GM19372 (cell line): Measurements from ENCODE around the gene REC114.
"Not testable (repeated sequence)": the region's sequence is repeated elsewhere in the genome, so short reads cannot be mapped to it uniquely, and the experiment has no call there.

ENCODE experiments used
- ATAC-seq: cut with Tn5 transposase; IDR thresholded peaks from one replicate; pipeline ENCODE4 v1.9.1; 2021; ENCODE audit warnings: mild to moderate bottlenecking, low read depth, moderate library complexity; ENCODE audit not compliant: unreplicated experiment

The REC114 gene, protein sequence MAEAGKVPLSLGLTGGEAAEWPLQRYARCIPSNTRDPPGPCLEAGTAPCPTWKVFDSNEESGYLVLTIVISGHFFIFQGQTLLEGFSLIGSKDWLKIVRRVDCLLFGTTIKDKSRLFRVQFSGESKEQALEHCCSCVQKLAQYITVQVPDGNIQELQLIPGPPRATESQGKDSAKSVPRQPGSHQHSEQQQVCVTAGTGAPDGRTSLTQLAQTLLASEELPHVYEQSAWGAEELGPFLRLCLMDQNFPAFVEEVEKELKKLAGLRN

DNA sequence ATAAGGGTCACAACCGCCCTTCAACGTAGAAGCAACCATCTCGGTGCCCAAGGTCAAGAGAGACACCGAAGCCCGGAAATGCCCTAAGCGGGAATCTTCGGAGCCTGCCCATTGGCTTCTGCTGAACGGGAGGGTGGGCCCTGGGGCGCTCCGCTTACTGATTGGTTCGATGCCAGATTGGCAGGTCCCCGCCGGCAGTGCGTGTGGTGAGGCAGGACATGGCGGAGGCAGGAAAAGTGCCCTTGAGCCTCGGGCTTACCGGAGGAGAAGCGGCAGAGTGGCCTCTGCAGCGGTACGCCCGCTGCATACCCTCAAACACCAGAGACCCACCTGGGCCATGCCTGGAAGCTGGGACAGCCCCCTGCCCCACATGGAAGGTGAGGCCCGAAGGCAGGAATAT lies at the start of gene REC114:
TSS of gene REC114 (plus strand) at position 197 of the 400 bp plus-strand sequence. CDS start at position 219, 22 bp downstream.
- no peak for ATAC-seq

DNA sequence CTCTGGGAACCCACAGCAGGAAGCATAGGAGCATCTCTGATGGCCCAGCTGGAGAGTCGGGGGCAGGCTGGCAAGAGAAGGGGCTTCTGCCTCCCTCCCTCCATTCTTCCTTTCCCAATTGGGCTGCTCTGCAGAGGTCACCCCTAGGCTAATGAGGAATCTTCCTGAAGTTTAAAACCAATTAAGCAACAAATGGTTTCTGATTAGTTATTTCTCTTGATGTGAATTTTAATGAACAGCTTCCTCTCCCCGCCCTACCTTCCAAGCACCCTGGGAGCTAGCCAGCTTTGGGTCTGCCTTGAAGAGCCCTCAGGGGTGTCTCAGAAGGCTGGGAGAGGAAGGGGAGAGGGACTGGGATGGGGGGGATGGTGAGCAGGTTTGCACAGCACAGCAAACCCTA lies 49.6 kb upstream of the REC114 start:
- no peak for ATAC-seq

DNA sequence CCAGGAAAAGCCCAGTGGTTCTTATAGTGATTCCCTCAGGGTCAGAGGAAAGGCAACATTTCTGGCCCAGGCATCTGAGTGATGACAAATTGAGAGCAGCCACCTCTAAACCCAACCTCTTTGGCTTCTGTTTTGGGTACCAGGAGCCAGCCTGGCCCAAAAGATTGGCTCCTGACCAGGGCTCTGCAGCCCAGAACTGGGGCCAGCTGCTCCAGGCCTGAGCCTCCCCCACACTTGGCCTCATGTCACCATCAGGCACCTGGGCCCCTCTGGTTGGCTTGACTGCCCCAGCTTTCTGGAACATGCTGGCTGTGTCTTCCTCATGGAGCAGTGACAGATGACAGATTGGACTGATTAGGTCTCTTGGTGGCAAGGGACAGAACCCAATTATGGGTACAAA lies 48.2 kb upstream of the REC114 start:
- ATAC-seq = no peak

DNA sequence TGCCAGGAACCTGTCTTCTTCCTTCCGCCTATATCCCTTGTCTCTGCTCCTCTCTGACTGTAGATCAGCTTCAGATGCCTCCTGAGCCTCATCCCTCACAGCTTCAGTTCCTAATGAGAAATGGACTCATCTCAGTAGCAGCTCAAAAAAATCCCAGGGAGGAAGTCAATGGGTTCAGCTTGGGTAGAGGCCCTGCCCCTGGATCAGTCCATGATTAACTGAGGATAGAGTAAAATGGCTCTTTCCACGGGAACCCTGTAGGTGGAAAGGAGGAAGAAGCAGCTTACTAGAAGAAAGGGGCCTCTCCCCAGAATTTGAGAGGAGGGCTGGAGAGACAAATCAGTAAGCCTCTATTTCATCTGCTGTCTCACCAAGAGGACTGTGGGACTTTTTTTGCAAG lies 47.3 kb upstream of the REC114 start:
- no peak for ATAC-seq

DNA sequence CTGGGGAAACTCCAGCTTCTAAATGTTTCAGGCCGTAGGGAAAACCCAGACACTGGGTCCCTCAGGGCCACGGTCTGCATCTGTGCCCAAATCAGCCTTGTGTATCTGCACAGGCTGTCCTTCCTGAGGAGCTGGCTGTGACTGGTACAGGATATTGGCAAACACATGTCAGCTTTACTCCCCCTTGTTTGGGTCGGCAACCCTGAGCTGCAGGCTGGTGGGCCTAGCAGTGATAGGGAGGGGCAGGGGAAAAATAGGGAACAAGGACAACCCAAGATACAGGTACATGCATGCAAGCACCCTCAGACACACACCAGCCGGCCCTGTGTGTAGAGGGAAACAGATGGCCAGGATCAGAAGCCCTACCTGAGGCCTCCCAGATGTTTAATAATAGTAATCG lies 45.5 kb upstream of the REC114 start:
- ATAC-seq = no peak

DNA sequence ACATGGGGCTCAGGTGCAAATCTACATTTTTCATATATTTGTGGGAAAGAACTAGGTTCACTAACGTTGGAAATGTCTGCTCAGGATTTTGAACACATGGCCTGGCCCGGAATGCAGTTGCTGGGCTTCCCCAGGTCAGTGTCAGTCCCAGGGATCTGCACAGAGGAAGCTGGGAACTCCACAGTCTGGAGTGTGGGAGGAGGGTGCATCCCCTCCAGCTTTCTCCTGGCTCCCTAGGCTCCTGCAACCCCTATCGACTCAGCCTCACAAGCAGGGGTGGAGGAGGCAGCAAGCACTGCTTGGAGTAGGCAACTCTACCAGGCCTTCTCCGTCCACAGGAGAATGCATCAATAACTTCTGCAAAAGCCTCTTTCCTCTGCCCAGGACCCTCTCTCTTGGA lies 44.1 kb upstream of the REC114 start:
- ATAC-seq = no peak

DNA sequence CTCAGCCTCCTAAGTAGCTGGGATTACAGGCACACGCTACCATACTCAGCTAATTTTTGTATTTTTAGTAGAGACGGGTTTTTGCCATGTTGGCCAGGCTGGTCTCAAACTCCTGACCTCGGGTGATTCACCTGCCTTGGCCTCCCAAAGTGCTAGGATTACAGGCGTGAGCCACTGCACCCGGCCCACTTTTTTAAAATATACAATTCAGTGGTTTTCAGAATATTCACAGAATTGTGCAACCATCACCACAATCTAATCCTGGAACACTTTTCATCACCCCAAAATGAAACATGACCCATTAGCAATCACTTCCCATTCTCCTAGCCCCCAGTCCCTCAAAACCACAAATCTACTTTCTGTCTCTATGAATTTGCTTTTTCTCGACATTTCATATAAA lies 42.7 kb upstream of the REC114 start:
- ATAC-seq = not testable (repeated sequence)

DNA sequence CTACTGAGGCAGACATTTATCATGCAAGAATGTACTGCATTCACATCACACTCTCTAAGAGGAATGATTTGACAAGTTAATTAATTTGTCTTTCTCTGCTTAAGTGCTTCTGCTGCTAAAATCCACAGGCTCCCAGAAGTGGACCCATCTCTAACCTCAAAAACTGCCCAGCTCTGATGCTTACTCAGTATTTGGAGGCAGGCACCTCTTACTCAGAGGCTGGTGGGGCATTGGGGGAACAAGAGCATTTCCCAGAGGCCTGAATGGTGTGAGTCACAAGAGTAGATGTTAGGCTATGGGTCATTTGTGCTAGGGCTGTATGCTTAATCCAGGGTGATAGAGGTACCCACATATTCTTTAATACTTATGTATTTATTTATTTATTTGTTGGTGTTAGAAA lies 39.8 kb upstream of the REC114 start:
- no peak for ATAC-seq

DNA sequence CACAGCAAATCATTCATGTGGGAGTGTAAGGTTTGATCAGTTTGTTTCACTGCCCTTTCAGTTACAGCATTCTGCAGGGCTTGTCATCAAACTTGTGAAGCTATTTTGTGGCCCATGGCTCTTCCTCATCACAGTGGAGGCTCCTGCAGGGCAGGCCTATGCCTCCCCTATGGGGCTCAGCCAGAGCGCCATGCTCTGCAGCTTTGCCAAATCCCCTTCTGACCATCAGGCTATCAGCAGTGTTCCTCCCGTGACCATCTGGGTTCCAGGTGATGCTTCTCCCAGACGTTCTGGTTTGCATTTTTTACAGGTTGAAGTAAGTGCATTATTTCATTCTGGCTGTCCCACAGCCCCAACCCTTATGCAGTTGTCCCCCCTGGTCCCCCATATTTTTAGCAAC lies 28.1 kb upstream of the REC114 start:
- ATAC-seq = no peak

DNA sequence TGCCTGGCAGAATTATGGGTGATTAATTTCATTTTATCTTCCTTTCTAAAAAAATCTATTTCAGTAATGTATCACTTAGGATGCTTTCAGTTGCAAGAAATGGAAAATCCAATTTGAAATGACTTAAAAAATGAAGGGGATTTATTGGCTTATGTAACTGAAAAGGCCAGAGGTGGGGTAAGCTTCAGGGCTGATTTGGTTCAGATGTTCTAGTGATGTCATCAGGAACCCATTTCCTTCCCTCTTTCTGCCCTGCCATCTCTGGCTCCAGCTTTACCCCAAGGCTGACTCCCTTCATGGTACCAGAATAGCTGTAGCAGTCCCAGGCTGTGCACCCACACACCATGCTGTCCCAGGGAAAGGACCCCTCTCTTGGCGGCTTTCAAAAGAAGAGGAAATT lies 18.5 kb upstream of the REC114 start:
- ATAC-seq = no peak

DNA sequence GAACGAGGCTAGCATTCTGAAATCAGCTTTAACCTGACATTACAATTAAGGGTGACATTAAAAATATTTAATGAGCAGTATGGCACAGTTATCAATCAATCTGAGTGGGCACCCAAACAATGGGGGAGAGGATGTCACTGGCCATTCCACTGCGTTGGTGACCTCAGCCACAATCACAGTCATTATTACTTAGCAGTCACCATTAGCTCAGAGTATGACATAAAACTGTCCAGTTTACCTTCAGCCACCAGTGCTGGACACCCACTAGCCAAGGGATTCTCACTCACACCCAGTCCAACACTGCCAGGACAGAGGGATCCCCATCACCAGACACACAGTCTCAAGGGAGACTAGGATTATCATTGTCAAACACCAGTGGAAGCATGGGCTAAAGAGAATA lies 17.5 kb upstream of the REC114 start:
- ATAC-seq = no peak

DNA sequence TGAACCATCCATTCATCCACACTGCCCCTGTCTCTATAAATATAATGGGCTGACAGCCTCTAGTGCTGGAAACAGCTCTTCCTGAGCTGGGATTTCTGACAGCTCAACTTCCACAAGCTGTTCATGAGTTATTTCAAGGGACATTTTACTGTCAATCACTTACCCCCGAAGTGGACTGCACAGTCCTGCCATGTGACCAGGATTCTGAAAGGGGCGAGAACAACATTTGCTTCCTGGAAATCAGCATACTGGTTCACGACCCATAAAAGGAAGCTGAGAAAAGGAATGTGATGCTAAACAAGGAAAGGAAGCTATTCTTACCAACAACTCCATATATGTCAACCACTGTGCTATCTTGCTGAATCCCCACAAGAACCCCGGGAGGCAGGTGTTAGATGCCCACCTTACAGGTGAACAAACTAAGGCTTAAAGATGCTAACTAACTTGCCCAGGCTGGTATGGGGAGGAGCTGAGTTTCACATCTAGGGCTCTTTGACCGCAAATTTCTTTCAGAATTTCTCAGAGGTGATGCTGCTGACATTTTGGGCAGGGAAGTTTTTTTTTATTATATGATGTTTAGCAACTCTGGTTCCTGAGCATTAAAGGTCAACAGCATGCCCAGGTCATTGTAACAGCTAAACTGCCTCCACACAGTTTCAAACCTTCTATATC lies 16.5 kb upstream of the REC114 start:
- ATAC-seq = no peak

DNA sequence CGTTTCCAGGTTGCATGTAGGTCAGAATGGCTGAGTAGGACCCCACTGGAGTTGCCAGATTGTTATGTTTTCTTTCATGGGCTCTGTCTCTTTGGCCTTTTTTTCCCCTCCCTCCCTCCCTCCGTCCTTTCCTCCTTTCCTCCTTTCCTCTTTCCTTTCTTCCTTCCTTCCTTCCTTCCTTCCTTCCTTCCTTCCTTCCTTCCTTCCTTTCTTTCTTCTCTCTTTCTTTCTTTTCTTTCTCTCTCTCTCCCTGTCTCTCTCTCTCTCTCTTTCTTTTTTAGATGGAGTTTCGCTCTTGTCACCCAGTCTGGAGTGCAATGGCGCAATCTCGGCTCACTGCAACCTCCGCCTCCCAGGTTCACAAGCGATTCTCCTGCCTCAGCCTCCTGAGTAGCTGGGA lies 11.6 kb upstream of the REC114 start:
- ATAC-seq = not testable (repeated sequence)

DNA sequence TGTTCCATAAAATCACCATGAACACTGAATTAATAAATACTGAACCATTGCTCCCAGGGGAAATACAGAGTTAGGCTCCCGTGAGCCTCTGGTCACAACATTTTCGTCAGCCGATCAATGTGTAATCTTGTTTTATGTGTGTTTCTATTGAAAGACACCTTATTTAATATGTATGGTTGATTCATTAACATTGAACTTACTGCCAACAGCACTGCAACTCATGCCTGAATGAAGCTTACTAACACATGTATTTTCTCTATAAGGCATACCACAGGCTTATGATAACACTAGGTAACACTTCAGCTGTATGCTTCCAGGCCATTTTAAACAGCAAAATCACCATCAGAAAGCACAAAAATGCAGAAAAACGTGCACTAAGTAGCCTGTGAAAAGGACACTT lies 9.1 kb upstream of the REC114 start:
- ATAC-seq = no peak

DNA sequence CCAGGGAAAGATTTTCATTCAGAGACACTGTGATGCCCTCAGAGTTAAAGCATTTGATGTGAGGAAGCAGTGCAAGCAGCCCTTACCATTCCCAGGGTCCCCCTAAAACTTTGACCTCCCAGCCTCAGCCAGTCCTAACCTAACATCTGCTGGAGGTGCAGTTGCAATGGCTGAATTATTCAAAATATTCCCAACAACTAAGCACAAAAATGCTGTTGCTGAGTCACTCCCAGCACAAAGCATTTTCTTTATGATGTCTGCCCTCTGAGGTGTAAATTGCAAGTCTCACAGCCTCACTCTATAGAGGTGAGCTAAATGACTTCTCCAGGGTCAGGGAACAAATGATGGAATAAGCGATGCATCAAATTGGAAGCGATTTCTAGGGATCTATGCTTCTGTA lies 6.4 kb upstream of the REC114 start:
- ATAC-seq = no peak

DNA sequence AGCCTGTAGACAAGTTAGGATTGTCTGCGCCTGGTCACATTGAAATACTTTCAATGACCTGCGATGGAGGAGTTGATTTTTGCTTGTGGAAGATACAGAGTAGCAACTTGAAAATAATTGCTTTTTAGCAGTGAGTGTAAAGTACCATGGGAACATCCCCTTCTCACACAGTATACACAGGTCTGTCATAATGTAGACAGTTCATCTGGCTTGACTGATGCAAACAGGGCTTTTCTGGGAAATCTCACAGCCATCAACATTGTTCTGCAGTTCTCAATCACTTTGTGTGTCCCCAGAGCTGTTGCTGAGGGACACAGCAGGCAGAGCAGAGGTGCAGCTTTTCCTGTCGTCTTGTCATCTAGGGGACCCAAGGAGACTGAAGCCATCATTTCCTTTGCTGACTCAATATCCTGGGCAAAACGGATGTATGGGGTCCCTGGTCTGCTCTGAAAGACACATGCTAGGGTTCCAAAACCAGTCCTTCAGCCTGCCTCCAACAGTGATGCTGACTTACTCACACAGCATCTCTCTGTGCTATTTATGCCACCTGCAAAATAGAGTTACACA lies 5.3 kb upstream of the REC114 start:
- ATAC-seq = no peak

DNA sequence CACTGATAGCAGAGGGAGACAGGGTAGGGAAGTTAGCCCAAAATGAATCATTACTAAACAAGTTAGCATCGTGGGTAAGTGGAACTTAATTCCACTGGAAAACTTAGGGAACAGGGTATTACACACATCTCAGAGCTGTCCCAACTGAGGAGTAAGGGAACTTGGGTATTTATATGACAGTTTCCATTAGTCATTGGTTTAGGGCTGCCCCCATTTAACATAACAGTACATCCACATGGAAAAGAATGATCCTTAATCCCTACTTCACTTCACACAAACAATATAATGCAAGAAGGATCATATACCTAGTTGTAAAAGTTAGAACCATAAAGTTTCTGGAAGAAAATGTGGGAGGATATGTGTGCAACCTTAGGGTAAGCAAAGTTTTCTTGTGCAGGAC lies 4.3 kb upstream of the REC114 start:
- ATAC-seq = no peak

DNA sequence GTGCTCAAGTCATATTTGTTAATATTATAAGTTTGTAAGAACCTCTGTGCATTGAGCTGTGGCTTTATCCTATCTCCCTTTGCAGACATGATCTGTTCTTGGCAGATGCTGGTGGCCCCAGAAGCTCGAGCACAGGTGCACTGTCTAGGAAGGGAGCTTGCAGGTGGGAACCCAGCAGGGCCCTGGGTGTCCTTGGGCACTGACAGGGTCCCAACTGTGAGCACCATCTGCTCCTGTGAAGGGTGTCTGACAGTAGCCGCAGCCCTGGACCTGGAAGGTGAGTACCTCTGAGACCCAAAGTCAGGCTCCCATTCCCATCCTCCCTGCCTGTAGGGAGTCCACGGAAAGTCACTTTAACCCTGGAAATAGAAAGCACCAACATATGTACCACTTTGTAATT lies 2.4 kb upstream of the REC114 start:
- ATAC-seq = no peak

DNA sequence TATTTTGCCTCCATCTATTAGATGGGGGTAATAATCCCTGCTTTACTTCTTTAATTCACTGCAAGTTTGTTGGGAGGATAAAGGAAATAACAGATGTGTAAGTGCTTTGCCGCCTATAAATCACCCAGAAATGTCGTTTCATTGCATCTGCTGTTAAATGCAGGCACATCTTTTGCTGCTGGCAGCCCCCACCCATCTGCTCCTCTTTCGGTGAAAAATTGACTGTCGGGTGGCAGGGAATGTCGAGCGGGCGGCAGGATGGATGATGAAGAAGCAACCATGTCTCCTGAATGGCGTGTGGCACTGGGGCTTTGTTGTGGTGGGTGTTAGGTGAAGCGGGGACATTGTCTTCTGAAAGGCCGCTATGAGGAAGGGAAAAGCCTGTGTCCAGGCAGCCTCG lies 543 bp upstream of the REC114 start:
- ATAC-seq = no peak

DNA sequence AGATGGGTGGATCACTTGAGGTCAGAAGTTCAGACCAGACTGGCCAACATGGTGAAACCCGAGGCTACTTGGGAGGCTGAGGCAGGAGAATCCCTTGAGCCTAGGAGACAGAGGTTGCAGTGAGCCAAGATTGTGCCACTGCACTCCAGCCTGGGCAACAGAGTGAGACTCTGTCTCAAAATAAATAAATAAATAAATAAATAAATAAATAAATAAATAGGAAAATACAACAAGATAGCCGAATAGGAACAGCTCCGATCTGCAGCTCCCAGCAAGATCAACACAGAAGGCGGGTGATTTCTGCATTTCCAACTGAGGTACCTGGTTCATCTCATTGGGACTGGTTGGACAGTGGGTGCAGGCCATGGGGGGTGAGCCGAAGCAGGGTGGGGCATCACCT lies 4.5 kb downstream of the REC114 start:
- ATAC-seq = not testable (repeated sequence)

DNA sequence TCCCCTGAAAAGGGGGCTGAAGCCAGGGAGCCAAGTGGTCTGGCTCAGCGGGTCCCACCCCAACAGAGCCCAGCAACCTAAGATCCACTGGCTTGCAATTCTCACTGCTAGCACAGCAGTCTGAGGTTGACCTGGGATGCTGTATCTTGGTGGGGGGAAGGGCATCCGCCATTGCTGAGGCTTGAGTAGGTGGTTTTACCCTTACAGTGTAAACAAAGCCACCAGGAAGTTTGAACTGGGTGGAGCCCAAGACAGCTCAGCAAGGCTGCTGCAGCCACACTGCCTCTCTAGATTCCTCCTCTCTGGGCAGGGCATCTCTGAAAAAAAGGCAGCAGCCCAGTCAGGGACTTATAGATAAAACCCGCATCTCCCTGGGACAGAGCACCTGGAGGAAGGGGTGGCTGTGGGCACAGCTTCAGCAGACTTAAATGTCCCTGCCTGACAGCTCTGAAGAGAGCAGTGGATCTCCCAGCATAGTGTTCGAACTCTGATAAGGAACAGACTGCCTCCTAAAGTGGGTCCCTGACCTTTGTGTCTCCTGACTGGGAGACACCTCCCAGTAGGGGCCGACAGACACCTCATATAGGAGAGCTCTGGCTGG lies 5.3 kb downstream of the REC114 start:
- ATAC-seq = not testable (repeated sequence)

DNA sequence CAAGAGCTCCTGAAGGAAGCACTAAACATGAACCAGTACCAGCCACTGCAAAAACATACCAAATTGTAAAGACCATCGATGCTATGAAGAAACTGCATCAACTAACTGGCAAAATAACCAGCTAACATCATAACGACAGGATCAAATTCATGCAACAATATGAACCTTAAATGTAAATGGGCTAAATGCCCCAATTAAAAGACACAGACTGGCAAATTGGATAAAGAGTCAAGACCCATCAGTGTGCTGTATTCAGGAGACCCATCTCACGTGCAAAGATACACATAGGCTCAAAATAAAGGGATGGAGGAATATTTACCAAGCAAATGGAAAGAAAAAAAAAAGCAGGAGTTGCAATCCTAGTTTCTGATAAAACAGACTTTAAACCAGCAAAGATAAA lies 7.0 kb downstream of the REC114 start:
- not testable (repeated sequence) for ATAC-seq
